Measurements from ENCODE around the gene UBE2L3.
"Not testable (repeated sequence)": the region's sequence is repeated elsewhere in the genome, so short reads cannot be mapped to it uniquely, and the experiment has no call there.

The UBE2L3 gene

GRCh38 chr22:21626735-21627469, 59.4 kb downstream of the UBE2L3 start:
- DNase-seq (ENCODE audit: low read depth) = no peak

GRCh38 chr22:21628386-21629254, 61.1 kb downstream of the UBE2L3 start:
- no peak for DNase-seq (ENCODE audit: low read depth)

GRCh38 chr22:21629255-21630149, 62.0 kb downstream of the UBE2L3 start, which contains the start of gene YDJC:
Gene YDJC (minus strand): TSS chr22:21630022. CDS start chr22:21630014, 8 bp downstream.
- peak; percentile 94 for DNase-seq (ENCODE audit: low read depth)

GRCh38 chr22:21631025-21631424, 63.5 kb downstream of the UBE2L3 start:
- no peak for DNase-seq (ENCODE audit: low read depth)

- peak; percentile 60 for DNase-seq (ENCODE audit: low read depth)
Observed at GRCh38 chr22:21632237-21632895, 64.9 kb downstream of the UBE2L3 start, which contains the start of gene CCDC116. Gene CCDC116 (plus strand): TSS chr22:21632760. CDS start chr22:21633182, 422 bp downstream.

- no peak for DNase-seq (ENCODE audit: low read depth)
Observed at GRCh38 chr22:21632931-21633330, 65.4 kb downstream of the UBE2L3 start.

GRCh38 chr22:21633481-21633880, 66.0 kb downstream of the UBE2L3 start:
- DNase-seq (ENCODE audit: low read depth) = no peak

- DNase-seq (ENCODE audit: low read depth) = no peak
Observed at GRCh38 chr22:21634081-21634480, 66.6 kb downstream of the UBE2L3 start.

- no peak for DNase-seq (ENCODE audit: low read depth)
Observed at GRCh38 chr22:21634844-21635243, 67.3 kb downstream of the UBE2L3 start.

- no peak for DNase-seq (ENCODE audit: low read depth)
Observed at GRCh38 chr22:21635771-21636510, 68.4 kb downstream of the UBE2L3 start.

- no peak for DNase-seq (ENCODE audit: low read depth)
Observed at GRCh38 chr22:21636629-21637218, 69.2 kb downstream of the UBE2L3 start.

- DNase-seq (ENCODE audit: low read depth) = not testable (repeated sequence)
Observed at GRCh38 chr22:21637450-21637849, 69.9 kb downstream of the UBE2L3 start.

- no peak for DNase-seq (ENCODE audit: low read depth)
Observed at GRCh38 chr22:21639359-21639758, 71.8 kb downstream of the UBE2L3 start.

- no peak for DNase-seq (ENCODE audit: low read depth)
Observed at GRCh38 chr22:21640810-21641209, 73.3 kb downstream of the UBE2L3 start.

- no peak for DNase-seq (ENCODE audit: low read depth)
Observed at GRCh38 chr22:21641417-21641788, 73.9 kb downstream of the UBE2L3 start.

GRCh38 chr22:21641789-21642583, 74.5 kb downstream of the UBE2L3 start, which contains the start of gene SDF2L1:
Gene SDF2L1 (plus strand): TSS chr22:21642302. CDS start chr22:21642337, 35 bp downstream.
- DNase-seq (ENCODE audit: low read depth) = peak; percentile 97

- DNase-seq (ENCODE audit: low read depth) = no peak
Observed at GRCh38 chr22:21642584-21643448, 75.3 kb downstream of the UBE2L3 start.

All from T follicular helper cell (primary cell).